ENCODE measurements around the gene B3GAT1. TPM values are rescaled to one million over a fixed set of nuclear protein-coding genes. Genes with fewer than 3 reads are reported as not detected.

The B3GAT1 gene
- total RNA-seq, 1 experiment from 2014 or later = 0.10 TPM

- no peak for TF ChIP-seq TCF7L2 (IDR thresholded peaks at IDR 0.05; ENCODE audit: low read depth, low read length)
- no peak for TF ChIP-seq SIN3A (IDR thresholded peaks at IDR 0.05; ENCODE audit: borderline replicate concordance, insufficient read depth, low read depth, low read length)
- no peak for TF ChIP-seq REST (IDR thresholded peaks at IDR 0.05; ENCODE audit: insufficient read depth in 1 of 2, low read depth in 2 of 2, low read length in 1 of 2)
- TF ChIP-seq POLR2AphosphoS5 (IDR thresholded peaks at IDR 0.05; ENCODE audit: low read depth, low read length) = no peak
- TF ChIP-seq CTCF (IDR thresholded peaks at IDR 0.05) = no peak
- no peaks in the 10 kb centered on the region for H3K9me3 ChIP-seq (ENCODE audit: control insufficient read depth, insufficient read depth, low read depth, low read length)
- in situ Hi-C loops (cut with HindIII; ENCODE audit: low pct_unique_long_range_greater_than_20kb, low sequenced_read_pairs) = no loop called here
- ChIA-PET POLR2A (no interaction called here), CTCF (no interaction called here)
- no peak overlapping the region for H3K27ac ChIP-seq (ENCODE audit: low read length)
- BruUV-seq (replicated peaks) = no TSS peak
- no peak overlapping the region for H3K4me3 ChIP-seq (ENCODE audit: low read depth in 2 of 2, low read length in 2 of 2)
- H3K36me3 ChIP-seq (ENCODE audit: control insufficient read depth, insufficient read depth, low read length) = no peaks in the 10 kb centered on the region
- ATAC-seq = no peak
- H3K4me1 ChIP-seq (ENCODE audit: control insufficient read depth, insufficient read depth, low read length) = no peaks in the 10 kb centered on the region
- H3K27me3 ChIP-seq (ENCODE audit: control insufficient read depth, insufficient read depth, low read length) = peaks cover 6% of the 10 kb centered on the region; the same call in 1 of the 2 replicates
- DNase-seq (ENCODE audit: low read depth, low spot score) = no peak
- intact Hi-C loops (cut with micrococcal nuclease; ENCODE audit: unreplicated experiment) = no loop called here
Observed at GRCh38 chr11:134385774-134386565, 26.1 kb downstream of the B3GAT1 start.

- no peaks in the 10 kb centered on the region for H3K4me1 ChIP-seq (ENCODE audit: control insufficient read depth, insufficient read depth, low read length)
- no peak overlapping the region for H3K4me3 ChIP-seq (ENCODE audit: low read depth in 2 of 2, low read length in 2 of 2)
- no peaks in the 10 kb centered on the region for H3K36me3 ChIP-seq (ENCODE audit: control insufficient read depth, insufficient read depth, low read length)
- H3K9me3 ChIP-seq (ENCODE audit: control insufficient read depth, insufficient read depth, low read depth, low read length) = no peaks in the 10 kb centered on the region
- in situ Hi-C loops (cut with HindIII; ENCODE audit: low pct_unique_long_range_greater_than_20kb, low sequenced_read_pairs) = no loop called here
- intact Hi-C loops (cut with micrococcal nuclease; ENCODE audit: unreplicated experiment) = no loop called here
- peaks cover 4% of the 10 kb centered on the region; the same call in 1 of the 2 replicates for H3K27me3 ChIP-seq (ENCODE audit: control insufficient read depth, insufficient read depth, low read length)
- ATAC-seq (no peak), DNase-seq (ENCODE audit: low read depth, low spot score) (no peak)
- BruUV-seq (replicated peaks) = no TSS peak
- ChIA-PET POLR2A (no interaction called here), CTCF (no interaction called here)
- H3K27ac ChIP-seq (ENCODE audit: low read length) = no peak overlapping the region
- TF ChIP-seq SIN3A (IDR thresholded peaks at IDR 0.05; ENCODE audit: borderline replicate concordance, insufficient read depth, low read depth, low read length) (no peak), TCF7L2 (IDR thresholded peaks at IDR 0.05; ENCODE audit: low read depth, low read length) (no peak), POLR2AphosphoS5 (IDR thresholded peaks at IDR 0.05; ENCODE audit: low read depth, low read length) (no peak), CTCF (IDR thresholded peaks at IDR 0.05) (no peak), REST (IDR thresholded peaks at IDR 0.05; ENCODE audit: insufficient read depth in 1 of 2, low read depth in 2 of 2, low read length in 1 of 2) (no peak)
Observed at GRCh38 chr11:134385171-134385570, 26.9 kb downstream of the B3GAT1 start.
